NCI-H774 (cell line): ENCODE results near the gene F13A1.
A peak's percentile ranks its signal among the peaks of the same experiment; 100 is the strongest.

ENCODE experiments used
- DNase-seq: peaks from one replicate; lab custom pipeline; 2025; lab: John Stamatoyannopoulos, UW

The F13A1 gene

GRCh38 chr6:6243846-6244245 is 76.6 kb downstream of the F13A1 start:
- DNase-seq: no peak

- no peak for DNase-seq
These were observed 80.6 kb downstream of the F13A1 start for GRCh38 chr6:6239598-6240581.

- DNase-seq: no peak
These were observed 83.6 kb downstream of the F13A1 start for GRCh38 chr6:6236730-6237469.

GRCh38 chr6:6235786-6236185 is 84.7 kb downstream of the F13A1 start:
- DNase-seq: no peak

GRCh38 chr6:6234963-6235362 is 85.5 kb downstream of the F13A1 start:
- DNase-seq: no peak

- DNase-seq: peak; percentile 3
These were observed 90.2 kb downstream of the F13A1 start for GRCh38 chr6:6230286-6230685.

GRCh38 chr6:6227896-6228295 is 92.6 kb downstream of the F13A1 start:
- no peak for DNase-seq

- peak; percentile 4 for DNase-seq
These were observed 94.5 kb downstream of the F13A1 start for GRCh38 chr6:6225885-6226529.

GRCh38 chr6:6224933-6225486 is 95.5 kb downstream of the F13A1 start:
- no peak for DNase-seq

GRCh38 chr6:6221787-6222535 is 98.5 kb downstream of the F13A1 start:
- DNase-seq: no peak

- no peak for DNase-seq
These were observed 99.7 kb downstream of the F13A1 start for GRCh38 chr6:6220718-6221117.

GRCh38 chr6:6219716-6220115 is 100.7 kb downstream of the F13A1 start:
- no peak for DNase-seq

GRCh38 chr6:6218759-6219085 is 101.7 kb downstream of the F13A1 start:
- DNase-seq: no peak

GRCh38 chr6:6217855-6218758 is 102.4 kb downstream of the F13A1 start:
- no peak for DNase-seq

GRCh38 chr6:6210994-6211393 is 109.5 kb downstream of the F13A1 start:
- DNase-seq: no peak

GRCh38 chr6:6202886-6203285 is 117.6 kb downstream of the F13A1 start:
- DNase-seq: no peak

GRCh38 chr6:6201200-6201599 is 119.3 kb downstream of the F13A1 start:
- DNase-seq: no peak

- no peak for DNase-seq
These were observed 120.8 kb downstream of the F13A1 start for GRCh38 chr6:6199678-6200077.

GRCh38 chr6:6196762-6197161 is 123.7 kb downstream of the F13A1 start:
- DNase-seq: no peak

- no peak for DNase-seq
These were observed 125.4 kb downstream of the F13A1 start for GRCh38 chr6:6195080-6195479.
